GM21723 (cell line): ENCODE results near the gene COX15.
"Not testable (repeated sequence)": the region's sequence is repeated elsewhere in the genome, so short reads cannot be mapped to it uniquely, and the experiment has no call there.

Experiments used
- ATAC-seq: cut with Tn5 transposase; IDR thresholded peaks from one replicate; pipeline ENCODE4 v1.9.1; 2021; ENCODE audit warnings: mild to moderate bottlenecking, moderate library complexity; ENCODE audit not compliant: unreplicated experiment

Gene COX15

GRCh38 chr10:99732033-99732842 lies at the start of gene COX15, which contains the start of gene CUTC:
Gene COX15 (minus strand): TSS chr10:99732127. CDS start chr10:99732049, 78 bp downstream.
Gene CUTC (plus strand): TSS chr10:99732234. CDS start chr10:99732349, 115 bp downstream.
- ATAC-seq = peak; percentile 91

GRCh38 chr10:99779335-99779734 lies 47.4 kb upstream of the COX15 start:
- no peak for ATAC-seq

- ATAC-seq = no peak
Observed at GRCh38 chr10:99777918-99778714, 46.2 kb upstream of the COX15 start.

- no peak for ATAC-seq
Observed at GRCh38 chr10:99775850-99776249, 43.9 kb upstream of the COX15 start.

GRCh38 chr10:99770408-99771045 lies 38.6 kb upstream of the COX15 start:
- ATAC-seq = no peak

- no peak for ATAC-seq
Observed at GRCh38 chr10:99769706-99770105, 37.8 kb upstream of the COX15 start.

GRCh38 chr10:99768556-99768955 lies 36.6 kb upstream of the COX15 start:
- ATAC-seq = no peak

GRCh38 chr10:99767901-99768300 lies 36.0 kb upstream of the COX15 start:
- no peak for ATAC-seq

- ATAC-seq = peak; percentile 83
Observed at GRCh38 chr10:99766302-99766681, 34.4 kb upstream of the COX15 start.

- peak; percentile 55 for ATAC-seq
Observed at GRCh38 chr10:99765672-99766301, 33.9 kb upstream of the COX15 start.

- no peak for ATAC-seq
Observed at GRCh38 chr10:99761365-99761764, 29.4 kb upstream of the COX15 start.

- no peak for ATAC-seq
Observed at GRCh38 chr10:99760321-99760720, 28.4 kb upstream of the COX15 start.

- no peak for ATAC-seq
Observed at GRCh38 chr10:99758211-99758891, 26.4 kb upstream of the COX15 start.

GRCh38 chr10:99756159-99756558 lies 24.2 kb upstream of the COX15 start:
- no peak for ATAC-seq

GRCh38 chr10:99754670-99755069 lies 22.7 kb upstream of the COX15 start:
- ATAC-seq = no peak

- ATAC-seq = no peak
Observed at GRCh38 chr10:99750641-99751040, 18.7 kb upstream of the COX15 start.

GRCh38 chr10:99748823-99749451 lies 17.0 kb upstream of the COX15 start:
- ATAC-seq = no peak

- not testable (repeated sequence) for ATAC-seq
Observed at GRCh38 chr10:99746166-99746565, 14.2 kb upstream of the COX15 start.

- ATAC-seq = no peak
Observed at GRCh38 chr10:99743841-99744240, 11.9 kb upstream of the COX15 start.

GRCh38 chr10:99742701-99743100 lies 10.8 kb upstream of the COX15 start:
- ATAC-seq = no peak
